Keratinocyte (primary cell): ENCODE results near the gene SNX13. TPM values are rescaled to one million over a fixed set of nuclear protein-coding genes. Genes with fewer than 3 reads are reported as not detected.

Experiments
- DNase-seq: peaks from one replicate; pipeline ENCODE4 v3.0.0-alpha.2; 2011; ENCODE audit warnings: low read depth, missing footprints, low spot score
- FAIRE-seq: peaks from 2 replicates; lab custom pipeline; 2011; peaks lifted over from hg19 to GRCh38; lab: Jason Lieb, UNC
- H2AFZ ChIP-seq: 2 replicates; pipeline ENCODE4 v1.6.0; 2012; ENCODE audit warnings: low read length, control low read depth, inconsistent platforms; ENCODE audit not compliant: control insufficient read depth
- H3K27ac ChIP-seq: 2 replicates; pipeline ENCODE4 v1.5.1; 2011; ENCODE audit warnings: low read length; ENCODE audit not compliant: control insufficient read depth, insufficient read depth
- H3K27me3 ChIP-seq: 3 replicates; pipeline ENCODE4 v1.6.0; 2011; ENCODE audit warnings: low read length; ENCODE audit not compliant: control insufficient read depth, insufficient read depth; ENCODE audit errors: extremely low read depth
- H3K36me3 ChIP-seq, 2 experiments: 2 replicates in 1 of 2; 3 replicates in 1 of 2; pipeline ENCODE4 v1.5.1; 2011; ENCODE audit warnings: low read length in 2 of 2, mild to moderate bottlenecking in 1 of 2; ENCODE audit not compliant: control insufficient read depth in 2 of 2, insufficient read depth in 2 of 2; ENCODE audit errors: extremely low read depth in 1 of 2
- H3K4me1 ChIP-seq: 3 replicates; pipeline ENCODE4 v1.5.1; 2011; ENCODE audit warnings: low read length; ENCODE audit not compliant: control insufficient read depth, insufficient read depth; ENCODE audit errors: extremely low read depth
- H3K4me2 ChIP-seq: 3 replicates; pipeline ENCODE4 v1.6.0; 2011; ENCODE audit warnings: low read depth, low read length; ENCODE audit not compliant: control insufficient read depth, insufficient read depth; ENCODE audit errors: extremely low read depth
- H3K4me3 ChIP-seq, 3 experiments: fragments of 200-600 bp in 1 of 3; sonication (generic) in 1 of 3; 2 replicates in 2 of 3; 3 replicates in 1 of 3; pipeline ENCODE4 v1.5.1; 2011 to 2016; ENCODE audit warnings: low read length in 3 of 3, mild to moderate bottlenecking in 3 of 3, control low read depth in 2 of 3, inconsistent platforms in 1 of 3, low read depth in 1 of 3, mixed read lengths in 1 of 3, mixed run types in 1 of 3, moderate library complexity in 1 of 3; ENCODE audit not compliant: control insufficient read depth in 2 of 3, insufficient read depth in 2 of 3; ENCODE audit errors: extremely low read depth in 1 of 3
- H3K79me2 ChIP-seq: 2 replicates; pipeline ENCODE4 v1.6.0; 2012; ENCODE audit warnings: low read length; ENCODE audit not compliant: control insufficient read depth, insufficient read depth
- H3K9ac ChIP-seq: 3 replicates; pipeline ENCODE4 v1.6.0; 2011; ENCODE audit warnings: low read length; ENCODE audit not compliant: control insufficient read depth, insufficient read depth; ENCODE audit errors: extremely low read depth
- H3K9me1 ChIP-seq: 3 replicates; pipeline ENCODE4 v1.6.0; 2011; ENCODE audit warnings: low read length; ENCODE audit not compliant: control insufficient read depth, insufficient read depth; ENCODE audit errors: extremely low read depth
- H3K9me3 ChIP-seq: 2 replicates; pipeline ENCODE4 v1.5.1; 2012; ENCODE audit warnings: low read depth, low read length; ENCODE audit not compliant: control insufficient read depth
- H4K20me1 ChIP-seq: 3 replicates; pipeline ENCODE4 v1.6.0; 2011; ENCODE audit warnings: low read length; ENCODE audit not compliant: control insufficient read depth, insufficient read depth; ENCODE audit errors: extremely low read depth
- EZH2 ChIP-seq: IDR thresholded peaks from one replicate; pipeline ENCODE4 v1.6.1; 2012; ENCODE audit warnings: inconsistent platforms, mild to moderate bottlenecking, low read length, moderate library complexity
- dilution Hi-C: fragments of 300-500 bp; cut with MboI; formaldehyde crosslinking; loops from one replicate; pipeline ENCODE4 v1.7.0; 2020; ENCODE audit warnings: low sequenced_read_pairs; ENCODE audit not compliant: extremely low pct_ligation_motif_present
- polyA plus RNA-seq, 5 experiments: library from polyadenylated mRNA; depleted of rRNA in 3 of 5; stranded (reverse) in 3 of 5; stranded (forward) in 1 of 5; unstranded in 1 of 5; fragments of >200 nt; gene quantifications; 1 replicate in 1 of 5; 2 replicates in 3 of 5; 3 replicates in 1 of 5; pipeline versions ENCODE4 v1.2.1 to v1.2.3, GENCODE V29; 2011 to 2012; ENCODE audit warnings: missing spikeins in 2 of 5, low read depth in 1 of 5, low replicate concordance in 1 of 5
- TF ChIP-seq, protein P1 (sequence below), 3 experiments: IDR thresholded peaks in 1 of 3; conservative IDR thresholded peaks in 1 of 3; optimal IDR thresholded peaks in 1 of 3; 2 replicates in 2 of 3; 3 replicates in 1 of 3; pipeline versions ENCODE3 to v1.5.1; 2011; ENCODE audit warnings: low read length in 3 of 3, mild to moderate bottlenecking in 3 of 3, moderate library complexity in 2 of 3, control low read depth in 1 of 3, inconsistent platforms in 1 of 3; ENCODE audit not compliant: insufficient read depth in 2 of 3; ENCODE audit errors: extremely low read depth in 1 of 3

SNX13 gene
- polyA plus RNA-seq, 1 donor (not counting 4 experiments of a cell fraction or from before 2014, with no cell fraction given): 22.6 TPM

GRCh38 chr7:17829001-17829400 lies 111.3 kb downstream of the SNX13 start:
- dilution Hi-C loops: no loop called here
- FAIRE-seq (peak; percentile 34), DNase-seq (no peak)
- no peaks in the 10 kb centered on the region for H4K20me1 ChIP-seq
- H3K9me1 ChIP-seq: no peaks in the 10 kb centered on the region
- no peak overlapping the region for H3K9ac ChIP-seq
- H3K4me2 ChIP-seq: no peak overlapping the region
- H3K9me3 ChIP-seq: no peaks in the 10 kb centered on the region
- no peaks in the 10 kb centered on the region for H3K79me2 ChIP-seq
- H3K27me3 ChIP-seq: no peaks in the 10 kb centered on the region
- no peak overlapping the region for H2AFZ ChIP-seq
- H3K36me3 ChIP-seq: no peaks in the 10 kb centered on the region
- H3K27ac ChIP-seq: no peak overlapping the region
- H3K4me3 ChIP-seq: no peak overlapping the region
- no peak for TF ChIP-seq EZH2
- TF ChIP-seq, protein P1, sequence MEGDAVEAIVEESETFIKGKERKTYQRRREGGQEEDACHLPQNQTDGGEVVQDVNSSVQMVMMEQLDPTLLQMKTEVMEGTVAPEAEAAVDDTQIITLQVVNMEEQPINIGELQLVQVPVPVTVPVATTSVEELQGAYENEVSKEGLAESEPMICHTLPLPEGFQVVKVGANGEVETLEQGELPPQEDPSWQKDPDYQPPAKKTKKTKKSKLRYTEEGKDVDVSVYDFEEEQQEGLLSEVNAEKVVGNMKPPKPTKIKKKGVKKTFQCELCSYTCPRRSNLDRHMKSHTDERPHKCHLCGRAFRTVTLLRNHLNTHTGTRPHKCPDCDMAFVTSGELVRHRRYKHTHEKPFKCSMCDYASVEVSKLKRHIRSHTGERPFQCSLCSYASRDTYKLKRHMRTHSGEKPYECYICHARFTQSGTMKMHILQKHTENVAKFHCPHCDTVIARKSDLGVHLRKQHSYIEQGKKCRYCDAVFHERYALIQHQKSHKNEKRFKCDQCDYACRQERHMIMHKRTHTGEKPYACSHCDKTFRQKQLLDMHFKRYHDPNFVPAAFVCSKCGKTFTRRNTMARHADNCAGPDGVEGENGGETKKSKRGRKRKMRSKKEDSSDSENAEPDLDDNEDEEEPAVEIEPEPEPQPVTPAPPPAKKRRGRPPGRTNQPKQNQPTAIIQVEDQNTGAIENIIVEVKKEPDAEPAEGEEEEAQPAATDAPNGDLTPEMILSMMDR (optimal IDR thresholded peaks at IDR 0.05 in 1 of 3, IDR thresholded peaks at IDR 0.05 in 1 of 3, conservative IDR thresholded peaks at IDR 0.05 in 1 of 3; ENCODE audit: extremely low read depth in 1 of 3, insufficient read depth in 2 of 3, low read length in 3 of 3): no peak
- no peaks in the 10 kb centered on the region for H3K4me1 ChIP-seq

DNA sequence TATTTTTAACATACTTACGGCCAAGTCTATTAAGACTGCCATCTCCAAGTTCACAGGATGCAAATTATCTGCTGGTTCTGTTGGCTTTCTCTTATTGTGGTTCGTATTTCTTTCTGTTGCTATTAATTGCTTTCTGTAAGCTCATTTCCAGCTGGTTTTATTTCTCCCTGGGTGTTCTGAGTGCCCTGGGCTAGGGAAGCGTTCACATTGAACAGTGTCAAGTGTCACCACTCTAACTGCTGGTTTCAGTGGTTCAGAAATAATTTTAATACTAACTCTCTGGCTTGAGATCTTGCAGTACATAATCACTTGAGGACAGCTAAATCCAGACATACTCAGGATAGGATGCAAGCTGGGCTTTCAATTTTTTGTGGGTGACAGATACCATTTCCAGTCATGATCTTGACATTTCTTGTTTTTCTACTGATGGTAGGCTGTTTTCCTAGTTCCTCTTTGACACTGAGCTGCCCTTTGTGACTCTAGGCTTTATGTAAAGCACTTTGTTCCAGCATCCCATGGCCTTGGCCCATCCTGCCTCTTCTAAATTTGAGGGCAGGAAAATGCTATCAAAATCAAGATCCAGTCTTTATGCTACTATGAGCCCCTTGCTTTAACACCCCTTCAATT lies 117.6 kb downstream of the SNX13 start:
- H3K9ac ChIP-seq: no peak overlapping the region
- H2AFZ ChIP-seq: no peak overlapping the region
- peaks cover 0 to 2% of the 10 kb centered on the region in 2 experiments for H3K36me3 ChIP-seq
- H3K27ac ChIP-seq: no peak overlapping the region
- dilution Hi-C loops: no loop called here
- no peaks in the 10 kb centered on the region for H3K9me3 ChIP-seq
- DNase-seq (no peak), FAIRE-seq (no peak)
- no peaks in the 10 kb centered on the region for H4K20me1 ChIP-seq
- no peaks in the 10 kb centered on the region for H3K27me3 ChIP-seq
- TF ChIP-seq, protein P1 (optimal IDR thresholded peaks at IDR 0.05 in 1 of 3, IDR thresholded peaks at IDR 0.05 in 1 of 3, conservative IDR thresholded peaks at IDR 0.05 in 1 of 3; ENCODE audit: extremely low read depth in 1 of 3, insufficient read depth in 2 of 3, low read length in 3 of 3): no peak
- TF ChIP-seq EZH2: no peak
- H3K4me3 ChIP-seq: no peak overlapping the region
- H3K4me1 ChIP-seq: no peaks in the 10 kb centered on the region
- no peaks in the 10 kb centered on the region for H3K79me2 ChIP-seq
- H3K4me2 ChIP-seq: no peak overlapping the region
- no peaks in the 10 kb centered on the region for H3K9me1 ChIP-seq
